Chondrocyte (in vitro differentiated cells): ENCODE data around the gene MTR. TPM values are rescaled to one million over a fixed set of nuclear protein-coding genes. Genes with fewer than 3 reads are reported as not detected.

Source experiments
- DNase-seq: peaks from one replicate; pipeline ENCODE4 v3.0.0; 2021; ENCODE audit warnings: mixed read lengths, low spot score
- H3K27ac Mint-ChIP-seq: one replicate; pipeline ENCODE4 v1.8.0; 2021; ENCODE audit warnings: mild to moderate bottlenecking, moderate library complexity, mixed read lengths; ENCODE audit not compliant: unreplicated experiment
- H3K27me3 Mint-ChIP-seq: 2 replicates; pipeline ENCODE4 v1.8.0; 2021; ENCODE audit warnings: low read depth, mixed read lengths
- H3K36me3 Mint-ChIP-seq: 2 replicates; pipeline ENCODE4 v1.8.0; 2021; ENCODE audit warnings: low read depth, mixed read lengths
- H3K4me1 Mint-ChIP-seq: 2 replicates; pipeline ENCODE4 v1.8.0; 2021; ENCODE audit warnings: low read depth, mild to moderate bottlenecking, mixed read lengths
- H3K4me3 Mint-ChIP-seq: one replicate; pipeline ENCODE4 v1.8.0; 2021; ENCODE audit warnings: mild to moderate bottlenecking, moderate library complexity, mixed read lengths; ENCODE audit not compliant: unreplicated experiment
- H3K9me3 Mint-ChIP-seq: 2 replicates; pipeline ENCODE4 v1.8.0; 2021; ENCODE audit warnings: low read depth, mixed read lengths
- total RNA-seq: library from RNA; stranded (reverse); gene quantifications from 3 replicates; pipeline ENCODE4 v1.2.1, GENCODE V29; 2021
- TF ChIP-seq, protein P1 (sequence below): fragments of 200-600 bp; sonication (generic); IDR thresholded peaks from 2 replicates; pipeline ENCODE4 v1.5.0; 2021; ENCODE audit warnings: antibody characterized with exemption, mild to moderate bottlenecking, moderate library complexity

MTR gene
- total RNA-seq, 1 donor from 2014 or later = 39.1 TPM

DNA sequence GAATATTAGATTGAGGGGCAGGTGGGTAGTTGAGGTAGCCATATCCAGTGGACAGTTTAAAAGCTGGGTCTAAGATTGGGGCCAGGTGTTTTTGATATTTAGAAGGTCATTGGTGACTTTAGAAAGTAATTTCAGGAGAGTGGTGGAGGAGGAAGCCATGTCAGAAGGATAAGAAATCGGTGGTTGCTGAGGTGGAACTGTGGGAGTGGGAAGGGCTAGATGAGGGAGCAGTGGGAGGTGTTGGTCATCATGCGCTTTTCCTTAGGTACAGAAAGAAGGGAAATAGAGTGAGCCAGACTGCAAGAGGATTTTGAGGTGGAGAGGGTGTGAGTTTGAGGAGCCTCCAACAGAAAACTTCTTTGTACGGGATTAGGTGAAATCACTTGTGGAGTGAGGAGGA is 7.2 kb downstream of the MTR start:
- TF ChIP-seq, protein P1, sequence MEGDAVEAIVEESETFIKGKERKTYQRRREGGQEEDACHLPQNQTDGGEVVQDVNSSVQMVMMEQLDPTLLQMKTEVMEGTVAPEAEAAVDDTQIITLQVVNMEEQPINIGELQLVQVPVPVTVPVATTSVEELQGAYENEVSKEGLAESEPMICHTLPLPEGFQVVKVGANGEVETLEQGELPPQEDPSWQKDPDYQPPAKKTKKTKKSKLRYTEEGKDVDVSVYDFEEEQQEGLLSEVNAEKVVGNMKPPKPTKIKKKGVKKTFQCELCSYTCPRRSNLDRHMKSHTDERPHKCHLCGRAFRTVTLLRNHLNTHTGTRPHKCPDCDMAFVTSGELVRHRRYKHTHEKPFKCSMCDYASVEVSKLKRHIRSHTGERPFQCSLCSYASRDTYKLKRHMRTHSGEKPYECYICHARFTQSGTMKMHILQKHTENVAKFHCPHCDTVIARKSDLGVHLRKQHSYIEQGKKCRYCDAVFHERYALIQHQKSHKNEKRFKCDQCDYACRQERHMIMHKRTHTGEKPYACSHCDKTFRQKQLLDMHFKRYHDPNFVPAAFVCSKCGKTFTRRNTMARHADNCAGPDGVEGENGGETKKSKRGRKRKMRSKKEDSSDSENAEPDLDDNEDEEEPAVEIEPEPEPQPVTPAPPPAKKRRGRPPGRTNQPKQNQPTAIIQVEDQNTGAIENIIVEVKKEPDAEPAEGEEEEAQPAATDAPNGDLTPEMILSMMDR = no peak
- peaks cover 5% of the 10 kb centered on the region for H3K36me3 Mint-ChIP-seq
- H3K4me3 Mint-ChIP-seq = no peak overlapping the region
- DNase-seq = no peak
- no peaks in the 10 kb centered on the region for H3K9me3 Mint-ChIP-seq
- no peaks in the 10 kb centered on the region for H3K27me3 Mint-ChIP-seq
- peaks cover 8% of the 10 kb centered on the region for H3K4me1 Mint-ChIP-seq
- no peak overlapping the region for H3K27ac Mint-ChIP-seq

DNA sequence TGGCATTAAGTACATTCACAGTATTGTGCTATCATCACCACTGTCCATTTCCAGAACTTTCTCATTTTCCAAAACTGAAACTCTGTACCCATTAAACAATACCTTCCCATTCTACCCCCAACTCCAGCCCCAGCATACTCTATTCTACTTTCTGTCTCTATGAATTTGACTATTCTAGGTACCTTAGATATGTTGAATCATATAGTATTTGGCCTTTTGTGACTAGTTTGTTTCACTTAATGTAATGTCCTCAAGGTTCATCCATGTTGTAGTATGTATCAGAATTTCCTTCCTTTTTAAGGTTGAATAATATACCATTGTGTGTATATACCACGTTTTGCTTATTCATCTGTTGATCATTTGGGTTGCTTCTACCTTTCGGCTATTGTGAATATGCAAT is 11.5 kb downstream of the MTR start:
- no peak for DNase-seq
- no peak overlapping the region for H3K4me3 Mint-ChIP-seq
- H3K9me3 Mint-ChIP-seq = no peaks in the 10 kb centered on the region
- H3K27me3 Mint-ChIP-seq = no peaks in the 10 kb centered on the region
- TF ChIP-seq, protein P1 = no peak
- no peak overlapping the region for H3K27ac Mint-ChIP-seq
- peaks cover 4% of the 10 kb centered on the region for H3K4me1 Mint-ChIP-seq
- peaks cover 12% of the 10 kb centered on the region for H3K36me3 Mint-ChIP-seq

DNA sequence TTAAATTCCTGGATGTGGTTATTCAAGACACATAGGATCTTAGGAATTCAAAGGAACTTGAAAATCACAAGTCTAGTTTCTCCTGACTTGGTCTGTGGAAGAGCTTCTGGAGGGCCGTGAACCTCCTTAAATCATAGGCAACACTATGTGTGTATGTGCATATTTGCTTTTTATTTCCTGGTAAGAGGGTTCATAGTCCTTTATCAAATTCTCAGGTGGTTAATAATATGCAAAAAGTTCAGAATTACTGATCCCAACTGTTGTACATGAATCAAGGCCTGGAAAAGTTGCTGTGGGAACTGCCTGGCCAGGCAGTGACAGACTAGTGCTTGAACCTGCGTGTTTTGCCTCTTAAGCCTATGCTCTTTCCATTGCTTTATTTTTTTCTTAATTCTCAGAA is 12.9 kb downstream of the MTR start:
- no peaks in the 10 kb centered on the region for H3K27me3 Mint-ChIP-seq
- TF ChIP-seq, protein P1 = no peak
- peaks cover 14% of the 10 kb centered on the region for H3K36me3 Mint-ChIP-seq
- no peak overlapping the region for H3K27ac Mint-ChIP-seq
- peaks cover 4% of the 10 kb centered on the region for H3K4me1 Mint-ChIP-seq
- DNase-seq = no peak
- no peaks in the 10 kb centered on the region for H3K9me3 Mint-ChIP-seq
- no peak overlapping the region for H3K4me3 Mint-ChIP-seq

DNA sequence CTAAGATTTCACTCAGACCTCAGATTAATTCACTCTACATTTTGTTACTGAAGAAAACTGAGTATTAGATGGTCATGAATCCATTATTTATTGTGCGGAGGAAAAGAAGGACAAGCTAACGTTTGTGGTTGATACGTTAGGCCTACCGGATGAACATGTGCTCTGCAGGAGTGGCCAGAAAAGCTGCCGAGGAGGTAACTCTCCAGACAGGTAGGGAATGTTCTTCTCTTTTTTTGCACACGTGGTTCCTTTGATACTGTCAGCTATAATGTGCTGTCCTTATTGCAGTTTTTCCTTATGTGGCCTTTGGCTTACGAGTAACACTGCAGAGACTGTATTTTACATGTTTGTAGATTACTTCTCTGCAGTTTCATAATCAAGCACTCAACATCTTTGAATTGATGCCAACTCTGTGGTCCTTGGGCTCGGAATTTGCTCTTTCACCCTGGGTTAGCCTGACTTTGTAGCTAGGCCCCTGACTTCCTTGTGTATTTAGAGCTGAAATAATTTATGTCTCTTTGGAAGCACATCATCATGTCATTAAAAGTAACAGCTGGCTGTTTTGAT is 13.6 kb downstream of the MTR start:
- peaks cover 17% of the 10 kb centered on the region for H3K36me3 Mint-ChIP-seq
- no peaks in the 10 kb centered on the region for H3K27me3 Mint-ChIP-seq
- H3K27ac Mint-ChIP-seq = no peak overlapping the region
- H3K9me3 Mint-ChIP-seq = no peaks in the 10 kb centered on the region
- H3K4me1 Mint-ChIP-seq = peaks cover 4% of the 10 kb centered on the region
- TF ChIP-seq, protein P1 = no peak
- H3K4me3 Mint-ChIP-seq = no peak overlapping the region
- no peak for DNase-seq

DNA sequence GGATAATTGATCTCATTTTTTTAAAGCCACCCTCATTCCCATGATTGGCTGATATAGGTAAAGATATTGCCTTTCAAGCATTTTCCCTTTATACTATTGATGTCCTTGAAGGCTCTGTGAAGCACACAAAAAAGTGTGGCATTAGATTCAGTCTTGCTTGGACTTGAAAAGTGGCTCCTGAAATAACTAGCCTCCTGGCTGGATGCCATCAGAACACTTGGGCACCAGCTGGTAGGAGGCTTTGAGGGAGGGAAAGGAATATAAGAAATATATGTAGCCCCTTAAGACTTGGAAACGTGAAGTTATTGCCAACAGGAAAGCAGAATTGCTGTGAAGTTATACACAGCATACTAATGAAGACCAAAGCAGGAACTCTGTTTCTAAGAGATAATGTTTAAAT is 14.1 kb downstream of the MTR start:
- DNase-seq = no peak

More for the DNA sequence above, 14.1 kb downstream of the MTR start:
- TF ChIP-seq, protein P1 = no peak
- Mint-ChIP-seq H3K27ac (no peak overlapping the region), H3K4me1 (peaks cover 4% of the 10 kb centered on the region), H3K36me3 (peaks cover 21% of the 10 kb centered on the region), H3K27me3 (no peaks in the 10 kb centered on the region), H3K9me3 (no peaks in the 10 kb centered on the region), H3K4me3 (no peak overlapping the region)
